H1 (cell line): Measurements from ENCODE around the gene SEMA3D. TPM values are rescaled to one million over a fixed set of nuclear protein-coding genes. Genes with fewer than 3 reads are reported as not detected.

Source experiments
- CTCF ChIA-PET: fragments of 300-600 bp; sonication (Branson Sonifier 250); formaldehyde crosslinking; loops from one replicate; lab custom pipeline; 2021; ENCODE audit not compliant: partially characterized antibody; lab: Charles Lee
- POLR2A ChIA-PET: fragments of 300-600 bp; sonication (Branson Sonifier 250); formaldehyde crosslinking; loops from one replicate; lab custom pipeline; 2021; ENCODE audit warnings: inconsistent platforms; ENCODE audit not compliant: partially characterized antibody; lab: Charles Lee
- DNase-seq, 2 experiments: peaks; one replicate each; pipeline versions ENCODE4 v3.0.0 to v3.0.0-alpha.2; 2010 to 2022; ENCODE audit warnings: low spot score in 2 of 2, low read depth in 1 of 2, mixed read lengths in 1 of 2
- FAIRE-seq: peaks from 2 replicates; lab custom pipeline; 2011; peaks lifted over from hg19 to GRCh38; lab: Jason Lieb, UNC
- H2AFZ ChIP-seq: 2 replicates; pipeline ENCODE4 v1.8.1; 2012; ENCODE audit warnings: low read length, inconsistent platforms
- H2AK5ac ChIP-seq: 2 replicates; pipeline ENCODE4 v1.6.1; 2013; ENCODE audit warnings: low read depth, low read length
- H2BK120ac ChIP-seq: replicated peaks from 2 replicates; pipeline ENCODE3; 2013; ENCODE audit warnings: low read depth, low read length, inconsistent platforms
- H2BK12ac ChIP-seq: 2 replicates; pipeline ENCODE4 v1.6.1; 2013; ENCODE audit warnings: low read depth, low read length
- H2BK15ac ChIP-seq: 2 replicates; pipeline ENCODE4 v1.6.1; 2013; ENCODE audit warnings: low read length
- H2BK20ac ChIP-seq: 2 replicates; pipeline ENCODE4 v1.6.1; 2013; ENCODE audit warnings: low read length
- H2BK5ac ChIP-seq: 2 replicates; pipeline ENCODE4 v1.6.1; 2013; ENCODE audit warnings: low read depth, low read length
- H3K14ac ChIP-seq: 2 replicates; pipeline ENCODE4 v1.6.1; 2013; ENCODE audit warnings: inconsistent platforms; ENCODE audit not compliant: insufficient read length
- H3K18ac ChIP-seq: 2 replicates; pipeline ENCODE4 v1.6.1; 2013; ENCODE audit warnings: low read length; ENCODE audit errors: extremely low read depth
- H3K23ac ChIP-seq: 2 replicates; pipeline ENCODE4 v1.6.1; 2013; ENCODE audit warnings: inconsistent platforms; ENCODE audit not compliant: insufficient read length
- H3K23me2 ChIP-seq: 2 replicates; pipeline ENCODE4 v1.6.1; 2013; ENCODE audit warnings: low read depth, low read length
- H3K27ac ChIP-seq: 2 replicates; pipeline ENCODE4 v1.6.1; 2011; ENCODE audit warnings: low read depth, low read length, inconsistent platforms
- H3K27me3 ChIP-seq, 4 experiments: replicated peaks in 1 of 4; 1 replicate in 1 of 4; 2 replicates in 3 of 4; pipeline versions ENCODE4 v1.6.1 to v1.8.1; 2011 to 2013; ENCODE audit warnings: low read length in 3 of 4, mild to moderate bottlenecking in 3 of 4, inconsistent platforms in 2 of 4, mixed read lengths in 2 of 4, moderate library complexity in 1 of 4; ENCODE audit not compliant: control insufficient read depth in 3 of 4, insufficient read depth in 3 of 4; ENCODE audit errors: extremely low read depth in 1 of 4
- H3K36me3 ChIP-seq, 4 experiments: 2 replicates each; pipeline versions ENCODE4 v1.6.1 to v1.8.1; 2011 to 2013; ENCODE audit warnings: mild to moderate bottlenecking in 4 of 4, low read length in 3 of 4, moderate library complexity in 2 of 4, control low read depth in 1 of 4, inconsistent platforms in 1 of 4; ENCODE audit not compliant: insufficient read depth in 4 of 4, control insufficient read depth in 2 of 4
- H3K4ac ChIP-seq: replicated peaks from 2 replicates; pipeline ENCODE3; 2013; ENCODE audit warnings: low read length, low read depth, mixed read lengths, inconsistent platforms; ENCODE audit not compliant: insufficient read length
- H3K4me1 ChIP-seq, 4 experiments: replicated peaks in 1 of 4; 1 replicate in 1 of 4; 2 replicates in 3 of 4; pipeline versions ENCODE4 v1.6.1 to v1.8.1; 2011 to 2013; ENCODE audit warnings: low read length in 3 of 4, inconsistent platforms in 2 of 4, mixed read lengths in 1 of 4; ENCODE audit not compliant: insufficient read depth in 4 of 4, control insufficient read depth in 3 of 4
- H3K4me2 ChIP-seq, 2 experiments: 2 replicates each; pipeline versions ENCODE4 v1.6.1 to v1.8.1; 2011 to 2013; ENCODE audit warnings: low read depth in 2 of 2, low read length in 2 of 2, control low read depth in 1 of 2, inconsistent platforms in 1 of 2, mild to moderate bottlenecking in 1 of 2; ENCODE audit not compliant: insufficient read depth in 1 of 2
- H3K4me3 ChIP-seq, 4 experiments: fragments of 200-600, 300-600 bp in 1 of 4; sonication (generic), shearing (Covaris generic), sonication (Bioruptor Twin) in 1 of 4; 2 replicates each; pipeline versions ENCODE4 v1.5.1 to v1.8.1; 2011 to 2016; ENCODE audit warnings: low read length in 4 of 4, low read depth in 3 of 4, control low read depth in 2 of 4, inconsistent platforms in 2 of 4, mild to moderate bottlenecking in 2 of 4, mixed read lengths in 1 of 4, moderate library complexity in 1 of 4; ENCODE audit not compliant: insufficient read depth in 2 of 4; ENCODE audit errors: extremely low read depth in 1 of 4
- H3K56ac ChIP-seq: replicated peaks from 2 replicates; pipeline ENCODE3; 2013; ENCODE audit warnings: low read depth, mild to moderate bottlenecking, mixed read lengths, low read length, inconsistent platforms; ENCODE audit not compliant: insufficient read length
- H3K79me1 ChIP-seq: 2 replicates; pipeline ENCODE4 v1.6.1; 2013; ENCODE audit warnings: low read depth, low read length, control low read depth
- H3K79me2 ChIP-seq, 2 experiments: 2 replicates each; pipeline versions ENCODE4 v1.6.1 to v1.8.1; 2012 to 2013; ENCODE audit warnings: low read length in 2 of 2, mild to moderate bottlenecking in 2 of 2, inconsistent platforms in 1 of 2; ENCODE audit not compliant: insufficient read depth in 2 of 2, control insufficient read depth in 1 of 2
- H3K9ac ChIP-seq, 4 experiments: replicated peaks in 1 of 4; 1 replicate in 1 of 4; 2 replicates in 3 of 4; pipeline versions ENCODE4 v1.6.1 to v1.8.1; 2011 to 2013; ENCODE audit warnings: low read depth in 3 of 4, low read length in 3 of 4, control low read depth in 2 of 4, mild to moderate bottlenecking in 2 of 4, moderate library complexity in 2 of 4, inconsistent platforms in 1 of 4; ENCODE audit errors: extremely low read depth in 1 of 4
- H3K9me3 ChIP-seq, 2 experiments: 2 replicates each; pipeline versions ENCODE4 v1.6.1 to v1.8.1; 2012 to 2013; ENCODE audit warnings: mild to moderate bottlenecking in 2 of 2, moderate library complexity in 2 of 2, control low read depth in 1 of 2, inconsistent platforms in 1 of 2, low read depth in 1 of 2, low read length in 1 of 2, mixed read lengths in 1 of 2; ENCODE audit not compliant: insufficient read depth in 2 of 2
- H4K20me1 ChIP-seq, 2 experiments: replicated peaks in 1 of 2; 2 replicates each; pipeline versions ENCODE3 to v1.8.1; 2011 to 2013; ENCODE audit warnings: inconsistent platforms in 2 of 2, low read length in 2 of 2, mild to moderate bottlenecking in 1 of 2; ENCODE audit not compliant: insufficient read depth in 2 of 2, control insufficient read depth in 1 of 2
- H4K5ac ChIP-seq: 2 replicates; pipeline ENCODE4 v1.6.1; 2013; ENCODE audit warnings: low read length, low read depth, mixed read lengths, inconsistent platforms; ENCODE audit not compliant: insufficient read length
- H4K8ac ChIP-seq: 2 replicates; pipeline ENCODE4 v1.8.0; 2013; ENCODE audit warnings: mild to moderate bottlenecking, moderate library complexity, low read length, inconsistent platforms; ENCODE audit not compliant: insufficient read depth; ENCODE audit errors: extremely low read depth
- H4K91ac ChIP-seq: replicated peaks from 2 replicates; pipeline ENCODE3; 2013; ENCODE audit warnings: low read length, mixed read lengths, inconsistent platforms; ENCODE audit not compliant: insufficient read length
- BRCA1 ChIP-seq: IDR thresholded peaks from 2 replicates; pipeline ENCODE4 v1.6.1; 2012; ENCODE audit warnings: low read depth, low read length, improper control_type of control experiment
- CEBPB ChIP-seq: IDR thresholded peaks from 2 replicates; pipeline ENCODE4 v1.6.1; 2012; ENCODE audit warnings: low read depth, low read length
- CTBP2 ChIP-seq: IDR thresholded peaks from 2 replicates; pipeline ENCODE4 v1.7.0; 2011; ENCODE audit warnings: borderline replicate concordance, mild to moderate bottlenecking, moderate library complexity, mixed read lengths, low read length; ENCODE audit not compliant: insufficient read depth, insufficient read length
- WGBS, 2 experiments: shearing (Covaris generic) in 1 of 2; methylation state at CpG; one replicate each; pipeline versions ENCODE4 v1.1.6 to v1.1.7; 2013 to 2015; ENCODE audit warnings: low lambda C conversion rate in 2 of 2, mixed read lengths in 2 of 2, inconsistent platforms in 1 of 2, low coverage in 1 of 2, missing lambda C conversion rate in 1 of 2; ENCODE audit not compliant: insufficient replicate concordance in 2 of 2, insufficient coverage in 1 of 2, insufficient read length in 1 of 2; ENCODE audit errors: extremely low coverage in 1 of 2, missing lambda C conversion rate in 1 of 2; 5-methylcytosine and 5-hydroxymethylcytosine counted together
- polyA plus RNA-seq, 7 experiments: library from polyadenylated mRNA; depleted of rRNA in 3 of 7; stranded (reverse) in 5 of 7; unstranded in 2 of 7; fragments of >200 nt in 5 of 7; fragments of 200-250 nt in 2 of 7; gene quantifications; 1 replicate in 5 of 7; 2 replicates in 1 of 7; 4 replicates in 1 of 7; pipeline versions ENCODE4 v1.2.1 to v1.2.3, GENCODE V29; 2011 to 2013; ENCODE audit warnings: missing spikeins in 2 of 7, mixed read lengths in 2 of 7
- total RNA-seq: library from RNA; stranded (reverse); fragmentation: NEBNext Ultra II Directional; extraction: Animal tissue kit (Norgen Biotek cat#: 25700); gene quantifications from 2 replicates; pipeline ENCODE4 v1.2.1, GENCODE V29; 2021

Gene SEMA3D
- total and polyA plus RNA-seq, 2 of the 8 experiments (the other 6 are each of a cell fraction or from before 2014, with no cell fraction given), result 1.6 to 3.5 TPM

- no peak overlapping the region for H2BK15ac ChIP-seq
- no peak overlapping the region for H2BK5ac ChIP-seq
- DNase-seq, result no peak
- POLR2A ChIA-PET, result no interaction called here
- H3K79me2 ChIP-seq, result no peaks in the 10 kb centered on the region
- no peaks in the 10 kb centered on the region for H3K23me2 ChIP-seq
- H3K4me2 ChIP-seq, result no peak overlapping the region
- H3K14ac ChIP-seq, result no peak overlapping the region
- H3K4me1 ChIP-seq, result no peaks in the 10 kb centered on the region
- no peaks in the 10 kb centered on the region for H3K27me3 ChIP-seq
- no peak overlapping the region for H3K56ac ChIP-seq
- H2AFZ ChIP-seq, result no peak overlapping the region
- H3K9me3 ChIP-seq, result no peaks in the 10 kb centered on the region
- no peak overlapping the region for H2BK20ac ChIP-seq
- H2AK5ac ChIP-seq, result no peak overlapping the region
- H3K36me3 ChIP-seq, result no peaks in the 10 kb centered on the region
- H3K4ac ChIP-seq, result no peak overlapping the region
- 88% methylated on average over 3 of the region's 3 CpGs; no CpG with 5 or more reads in 1 of the 2 experiments for WGBS, 2 experiments
- H4K91ac ChIP-seq, result no peak overlapping the region
- no peaks in the 10 kb centered on the region for H3K79me1 ChIP-seq
- H3K23ac ChIP-seq, result no peak overlapping the region
- H4K5ac ChIP-seq, result no peak overlapping the region
- H4K8ac ChIP-seq, result no peak overlapping the region
- H3K9ac ChIP-seq, result no peak overlapping the region
- H3K18ac ChIP-seq, result no peak overlapping the region
- no peak for FAIRE-seq
- no peak overlapping the region for H3K27ac ChIP-seq
- H3K4me3 ChIP-seq, result no peak overlapping the region
- CTCF ChIA-PET, result interaction anchor here (0.6 to 1.0 kb wide), 3 partner anchors 33 to 539 kb away, joined by 3 to 6 read pairs (median 5); no protein-coding TSS in a partner anchor
- H4K20me1 ChIP-seq, result no peaks in the 10 kb centered on the region
- H2BK120ac ChIP-seq, result no peak overlapping the region
- H2BK12ac ChIP-seq, result no peak overlapping the region
- TF ChIP-seq CEBPB (no peak), BRCA1 (no peak), CTBP2 (no peak)
These were observed 37.3 kb upstream of the SEMA3D start for GRCh38 chr7:85224171-85224570.
